Activated CD4-positive, alpha-beta T cell treated with anti-CD3 and anti-CD28 coated beads, Interleukin-2, Interleukin-4, amounts not matched to agents 100 ng/mL and 50 ng/mL, durations not matched to agents 16 hours and 8 hours (primary cell): ENCODE data around the gene ZNF664.

Experiments
- DNase-seq: peaks from one replicate; pipeline ENCODE4 v3.0.0-alpha.2; 2020; ENCODE audit warnings: low spot score

Gene ZNF664

GRCh38 chr12:123972457-123973401 lies at the start of gene ZNF664, which contains the start of gene CCDC92:
TSS of gene ZNF664 (plus strand) at chr12:123973215. CDS start at chr12:124012145, 38,930 bp downstream.
TSS of gene CCDC92 (minus strand) at chr12:123972831. CDS start at chr12:123944305, 28,526 bp downstream.
- DNase-seq: peak; percentile 93

- no peak for DNase-seq
These were observed 49.1 kb upstream of the ZNF664 start for GRCh38 chr12:123923927-123924326.

- DNase-seq: no peak
These were observed 48.5 kb upstream of the ZNF664 start for GRCh38 chr12:123924539-123924938.

- no peak for DNase-seq
These were observed 44.6 kb upstream of the ZNF664 start for GRCh38 chr12:123928274-123928865.

- DNase-seq: no peak
These were observed 44.1 kb upstream of the ZNF664 start for GRCh38 chr12:123928897-123929296.

- no peak for DNase-seq
These were observed 43.0 kb upstream of the ZNF664 start for GRCh38 chr12:123929946-123930583.

GRCh38 chr12:123931686-123932321 lies 41.2 kb upstream of the ZNF664 start:
- DNase-seq: no peak

- DNase-seq: no peak
These were observed 39.8 kb upstream of the ZNF664 start for GRCh38 chr12:123933214-123933613.

- no peak for DNase-seq
These were observed 38.9 kb upstream of the ZNF664 start for GRCh38 chr12:123934016-123934620.

- no peak for DNase-seq
These were observed 38.2 kb upstream of the ZNF664 start for GRCh38 chr12:123934829-123935228.

GRCh38 chr12:123935956-123936355 lies 37.1 kb upstream of the ZNF664 start:
- no peak for DNase-seq

- no peak for DNase-seq
These were observed 36.5 kb upstream of the ZNF664 start for GRCh38 chr12:123936471-123936870.

- no peak for DNase-seq
These were observed 35.9 kb upstream of the ZNF664 start for GRCh38 chr12:123936956-123937706.

GRCh38 chr12:123937707-123938591 lies 35.1 kb upstream of the ZNF664 start:
- peak; percentile 51 for DNase-seq

- peak; percentile 3 for DNase-seq
These were observed 34.1 kb upstream of the ZNF664 start for GRCh38 chr12:123938679-123939480.

- DNase-seq: no peak
These were observed 33.0 kb upstream of the ZNF664 start for GRCh38 chr12:123939716-123940626.

GRCh38 chr12:123940627-123940966 lies 32.4 kb upstream of the ZNF664 start:
- no peak for DNase-seq

- DNase-seq: no peak
These were observed 32.0 kb upstream of the ZNF664 start for GRCh38 chr12:123941000-123941399.
